Endothelial cell of umbilical vein (primary cell): ENCODE data around the gene KCMF1. TPM values are rescaled to one million over a fixed set of nuclear protein-coding genes. Genes with fewer than 3 reads are reported as not detected.

Experiments
- BruUV-seq: library from RNA; stranded (reverse); fragments of 400-500 nt; replicated peaks from 2 replicates; lab custom pipeline; 2021; lab: Mats Ljungman, UMichigan
- CTCF ChIA-PET: fragments of 300-600, 350-600 bp; sonication (Branson Sonifier 250); formaldehyde crosslinking; loops from one replicate; lab custom pipeline; 2021; ENCODE audit warnings: antibody characterized with exemption, inconsistent platforms; lab: Charles Lee
- POLR2A ChIA-PET: fragments of 300-600, 350-600 bp; sonication (Branson Sonifier 250); formaldehyde crosslinking; loops from one replicate; lab custom pipeline; 2021; ENCODE audit warnings: antibody characterized with exemption, inconsistent platforms; lab: Charles Lee
- DNase-seq: peaks from one replicate; pipeline ENCODE4 v3.0.0-alpha.2; 2011; ENCODE audit warnings: low read depth, low spot score
- FAIRE-seq: peaks from 2 replicates; lab custom pipeline; 2011; peaks lifted over from hg19 to GRCh38; lab: Jason Lieb, UNC
- H2AFZ ChIP-seq: 2 replicates; pipeline ENCODE4 v1.6.0; 2012; ENCODE audit warnings: low read depth, low read length, control low read depth, inconsistent platforms
- H3K27ac ChIP-seq: 2 replicates; pipeline ENCODE4 v1.5.1; 2011; ENCODE audit warnings: low read depth, mild to moderate bottlenecking, control low read depth, low read length, moderate library complexity; ENCODE audit not compliant: insufficient read depth
- H3K27me3 ChIP-seq, 2 experiments: 2 replicates each; pipeline versions ENCODE4 v1.6.0 to v1.6.1; 2011; ENCODE audit warnings: low read length in 2 of 2, mixed read lengths in 1 of 2; ENCODE audit not compliant: control insufficient read depth in 2 of 2, insufficient read depth in 2 of 2
- H3K36me3 ChIP-seq, 2 experiments: 2 replicates in 1 of 2; 3 replicates in 1 of 2; pipeline ENCODE4 v1.5.1; 2011; ENCODE audit warnings: low read length in 2 of 2, mild to moderate bottlenecking in 1 of 2, moderate library complexity in 1 of 2; ENCODE audit not compliant: control insufficient read depth in 2 of 2, insufficient read depth in 2 of 2; ENCODE audit errors: extremely low read depth in 1 of 2
- H3K4me1 ChIP-seq: 3 replicates; pipeline ENCODE4 v1.5.1; 2011; ENCODE audit warnings: mild to moderate bottlenecking, low read length; ENCODE audit not compliant: control insufficient read depth, insufficient read depth; ENCODE audit errors: extremely low read depth
- H3K4me2 ChIP-seq: 2 replicates; pipeline ENCODE4 v1.6.1; 2011; ENCODE audit warnings: low read length, control low read depth, mixed read lengths; ENCODE audit not compliant: insufficient read depth
- H3K4me3 ChIP-seq, 3 experiments: fragments of 200-600 bp in 1 of 3; sonication (generic), shearing (Covaris generic) in 1 of 3; replicated peaks in 1 of 3; 2 replicates each; pipeline ENCODE4 v1.5.1; 2011 to 2016; ENCODE audit warnings: control low read depth in 3 of 3, low read length in 3 of 3, mild to moderate bottlenecking in 2 of 3, inconsistent platforms in 1 of 3, low read depth in 1 of 3, moderate library complexity in 1 of 3; ENCODE audit not compliant: insufficient read depth in 1 of 3
- H3K79me2 ChIP-seq: 2 replicates; pipeline ENCODE4 v1.6.0; 2012; ENCODE audit warnings: low read length, inconsistent platforms; ENCODE audit not compliant: control insufficient read depth, insufficient read depth
- H3K9ac ChIP-seq: replicated peaks from 2 replicates; pipeline ENCODE3; 2011; ENCODE audit warnings: low read length, control low read depth; ENCODE audit not compliant: insufficient read depth; ENCODE audit errors: extremely low read depth
- H3K9me1 ChIP-seq: replicated peaks from 3 replicates; pipeline ENCODE4 v1.6.0; 2011; ENCODE audit warnings: mild to moderate bottlenecking, low read length; ENCODE audit not compliant: control insufficient read depth, insufficient read depth; ENCODE audit errors: extremely low read depth
- H3K9me3 ChIP-seq: replicated peaks from 2 replicates; pipeline ENCODE4 v1.5.1; 2012; ENCODE audit warnings: low read length, inconsistent platforms; ENCODE audit not compliant: control insufficient read depth, insufficient read depth
- H4K20me1 ChIP-seq: replicated peaks from 2 replicates; pipeline ENCODE3; 2011; ENCODE audit warnings: mild to moderate bottlenecking, low read length; ENCODE audit not compliant: control insufficient read depth, insufficient read depth; ENCODE audit errors: extremely low read depth
- FOS ChIP-seq: IDR thresholded peaks from 2 replicates; pipeline ENCODE4 v1.6.1; 2011; ENCODE audit warnings: mild to moderate bottlenecking, low read length, moderate library complexity, borderline replicate concordance; ENCODE audit not compliant: insufficient read depth
- GATA2 ChIP-seq: IDR thresholded peaks from 2 replicates; pipeline ENCODE4 v1.7.0; 2011; ENCODE audit warnings: low read depth, mild to moderate bottlenecking, moderate library complexity, mixed read lengths, low read length; ENCODE audit not compliant: insufficient read length, insufficient read depth
- JUN ChIP-seq: IDR thresholded peaks from 2 replicates; pipeline ENCODE4 v1.6.1; 2011; ENCODE audit warnings: borderline replicate concordance, low read depth; ENCODE audit not compliant: insufficient read length, insufficient read depth
- POLR2A ChIP-seq: IDR thresholded peaks from 2 replicates; pipeline ENCODE4 v1.6.1; 2012; ENCODE audit warnings: low read depth, mild to moderate bottlenecking, control low read depth, low read length
- dilution Hi-C: fragments of 300-500 bp; cut with MboI; formaldehyde crosslinking; loops from one replicate; pipeline ENCODE4 v1.15.0; 2019; ENCODE audit warnings: low sequenced_read_pairs; ENCODE audit not compliant: extremely low pct_ligation_motif_present
- intact Hi-C: fragments of 100-400 bp; cut with micrococcal nuclease; formaldehyde crosslinking; loops from one replicate; pipeline ENCODE4 v1.10.0; 2022
- polyA plus RNA-seq, 4 experiments: library from polyadenylated mRNA; depleted of rRNA in 3 of 4; stranded (reverse) in 3 of 4; unstranded in 1 of 4; fragments of >200 nt; gene quantifications; 2 replicates each; pipeline versions ENCODE4 v1.2.1 to v1.2.3, GENCODE V29; 2011 to 2012; ENCODE audit warnings: missing spikeins in 1 of 4
- total RNA-seq: library from RNA; stranded (reverse); gene quantifications from 2 replicates; pipeline ENCODE4 v1.2.3, GENCODE V29; 2021
- TF ChIP-seq, protein P1 (sequence below), 2 donors: IDR thresholded peaks; 1 replicate in 1 of 2; 2 replicates in 1 of 2; pipeline ENCODE4 v1.5.1; 2011; ENCODE audit warnings: low read length in 2 of 2, mild to moderate bottlenecking in 2 of 2, moderate library complexity in 2 of 2, control low read depth in 1 of 2, inconsistent platforms in 1 of 2, low read depth in 1 of 2; ENCODE audit not compliant: insufficient read depth in 1 of 2; ENCODE audit errors: extremely low read depth in 1 of 2

The KCMF1 gene
- total and polyA plus RNA-seq, 2 donors (not counting 3 experiments of a cell fraction or from before 2014, with no cell fraction given): 49.3 to 78.4 TPM

DNA sequence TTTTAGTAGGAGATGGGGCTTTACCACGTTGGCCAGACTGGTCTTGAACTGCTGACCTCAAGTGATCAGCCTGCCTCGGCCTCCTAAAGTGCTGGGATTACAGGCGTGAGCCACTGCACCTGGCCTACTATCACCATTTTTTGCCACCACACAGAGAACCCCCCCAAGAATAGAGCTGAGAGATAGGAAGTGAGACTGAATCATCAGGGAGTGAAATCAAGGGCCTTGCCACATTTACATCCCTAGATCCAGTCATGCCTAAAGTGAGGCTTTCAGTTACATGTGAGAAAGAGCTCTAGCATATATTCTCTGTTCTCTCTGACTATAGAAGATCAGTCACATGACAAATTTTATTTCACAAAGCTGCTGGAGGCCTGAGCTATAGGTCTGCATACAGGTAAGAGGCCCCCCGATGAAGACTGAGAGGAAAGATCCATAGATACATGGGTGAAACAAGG lies 28.0 kb upstream of the KCMF1 start:
- CTCF ChIA-PET: interaction anchor here (1.8 to 4.5 kb wide), 2 partner anchors 17 to 358 kb away, joined by 6 to 32 read pairs; no protein-coding TSS in a partner anchor
- Histone ChIP-seq H3K4me1 (peaks cover 11% of the 10 kb centered on the region), H3K9me1 (no peaks in the 10 kb centered on the region), H3K27me3 (no peaks in the 10 kb centered on the region), H3K36me3 (no peaks in the 10 kb centered on the region), H3K9me3 (no peaks in the 10 kb centered on the region), H3K9ac (no peak overlapping the region), H2AFZ (peak overlapping the region; percentile 23), H3K27ac (no peak overlapping the region), H3K4me3 (no peak overlapping the region), H3K79me2 (no peaks in the 10 kb centered on the region), H4K20me1 (no peaks in the 10 kb centered on the region), H3K4me2 (no peak overlapping the region)
- TF ChIP-seq FOS: peak; percentile 34
- TF ChIP-seq JUN: no peak
- no peak for TF ChIP-seq POLR2A
- no peak for TF ChIP-seq GATA2
- TF ChIP-seq, protein P1, sequence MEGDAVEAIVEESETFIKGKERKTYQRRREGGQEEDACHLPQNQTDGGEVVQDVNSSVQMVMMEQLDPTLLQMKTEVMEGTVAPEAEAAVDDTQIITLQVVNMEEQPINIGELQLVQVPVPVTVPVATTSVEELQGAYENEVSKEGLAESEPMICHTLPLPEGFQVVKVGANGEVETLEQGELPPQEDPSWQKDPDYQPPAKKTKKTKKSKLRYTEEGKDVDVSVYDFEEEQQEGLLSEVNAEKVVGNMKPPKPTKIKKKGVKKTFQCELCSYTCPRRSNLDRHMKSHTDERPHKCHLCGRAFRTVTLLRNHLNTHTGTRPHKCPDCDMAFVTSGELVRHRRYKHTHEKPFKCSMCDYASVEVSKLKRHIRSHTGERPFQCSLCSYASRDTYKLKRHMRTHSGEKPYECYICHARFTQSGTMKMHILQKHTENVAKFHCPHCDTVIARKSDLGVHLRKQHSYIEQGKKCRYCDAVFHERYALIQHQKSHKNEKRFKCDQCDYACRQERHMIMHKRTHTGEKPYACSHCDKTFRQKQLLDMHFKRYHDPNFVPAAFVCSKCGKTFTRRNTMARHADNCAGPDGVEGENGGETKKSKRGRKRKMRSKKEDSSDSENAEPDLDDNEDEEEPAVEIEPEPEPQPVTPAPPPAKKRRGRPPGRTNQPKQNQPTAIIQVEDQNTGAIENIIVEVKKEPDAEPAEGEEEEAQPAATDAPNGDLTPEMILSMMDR (IDR thresholded peaks at IDR 0.05; ENCODE audit: extremely low read depth in 1 of 2, insufficient read depth in 1 of 2, low read depth in 1 of 2, low read length in 2 of 2): no peak
- POLR2A ChIA-PET: no interaction called here
- intact Hi-C loops (no loop called here), dilution Hi-C loops (no loop called here)
- FAIRE-seq: peak; percentile 61
- BruUV-seq: no TSS peak
- DNase-seq: no peak
